Parathyroid adenoma (tissue), 2 donors: Measurements from ENCODE around the gene DHRSX.

ENCODE experiments used
- H2AFZ ChIP-seq: fragments of 300-600 bp; sonication (generic); one replicate; pipeline ENCODE4 v1.7.0; 2017; ENCODE audit warnings: antibody characterized with exemption, mild to moderate bottlenecking
- H3K27ac ChIP-seq: fragments of 300-600 bp; sonication (generic); one replicate; pipeline ENCODE4 v1.7.0; 2017
- H3K27me3 ChIP-seq: fragments of 300-600 bp; sonication (generic); one replicate; pipeline ENCODE4 v1.7.0; 2017; ENCODE audit warnings: low read length; ENCODE audit not compliant: control insufficient read depth, insufficient read depth
- H3K36me3 ChIP-seq: fragments of 300-600 bp; sonication (generic); one replicate; pipeline ENCODE4 v1.7.0; 2017; ENCODE audit warnings: low read length; ENCODE audit not compliant: control insufficient read depth, insufficient read depth
- H3K4me1 ChIP-seq: fragments of 300-600 bp; sonication (generic); one replicate; pipeline ENCODE4 v1.7.0; 2017; ENCODE audit warnings: control low read depth
- H3K4me2 ChIP-seq: fragments of 300-600 bp; sonication (generic); one replicate; pipeline ENCODE4 v1.7.0; 2017; ENCODE audit warnings: low read length
- H3K4me3 ChIP-seq: fragments of 300-600 bp; sonication (generic); one replicate; pipeline ENCODE4 v1.7.0; 2017; ENCODE audit warnings: low read depth, low read length
- H3K79me2 ChIP-seq: fragments of 300-600 bp; sonication (generic); one replicate; pipeline ENCODE4 v1.7.0; 2017; ENCODE audit warnings: control low read depth
- H3K9ac ChIP-seq: fragments of 300-600 bp; sonication (generic); one replicate; pipeline ENCODE4 v1.7.0; 2017; ENCODE audit warnings: mild to moderate bottlenecking
- H3K9me3 ChIP-seq: fragments of 300-600 bp; sonication (generic); one replicate; pipeline ENCODE4 v1.7.0; 2017; ENCODE audit warnings: low read length; ENCODE audit not compliant: control insufficient read depth
- TF ChIP-seq, protein P1 (sequence below): fragments of 300-600 bp; sonication (generic); IDR thresholded peaks from one replicate; pipeline ENCODE4 v1.7.0; 2017; ENCODE audit warnings: antibody characterized with exemption, mild to moderate bottlenecking
- donor health status: primary hyperparathyroidism.

The DHRSX gene

DNA sequence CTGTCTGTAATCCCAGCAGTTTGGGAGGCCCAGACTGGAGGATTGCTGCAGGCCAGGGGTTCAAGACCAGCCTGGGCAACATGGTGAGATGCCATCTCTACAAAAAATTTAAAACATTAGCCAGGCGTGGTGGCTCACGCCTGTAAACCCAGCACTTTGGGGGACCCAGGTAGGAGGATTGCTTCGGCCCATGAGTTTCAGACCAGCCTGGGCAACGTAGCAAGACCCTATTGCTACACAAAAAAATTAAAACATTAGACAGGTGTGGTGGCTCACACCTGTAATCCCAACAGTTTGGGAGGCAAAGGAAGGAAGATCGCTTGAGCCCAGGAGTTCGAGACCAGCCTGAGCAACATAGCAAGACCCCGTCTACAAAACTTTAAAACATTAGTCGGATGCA, 1.3 kb downstream of the DHRSX start:
- no peak overlapping the region for H3K9ac ChIP-seq
- H3K9me3 ChIP-seq = no peaks in the 10 kb centered on the region
- TF ChIP-seq, protein P1, sequence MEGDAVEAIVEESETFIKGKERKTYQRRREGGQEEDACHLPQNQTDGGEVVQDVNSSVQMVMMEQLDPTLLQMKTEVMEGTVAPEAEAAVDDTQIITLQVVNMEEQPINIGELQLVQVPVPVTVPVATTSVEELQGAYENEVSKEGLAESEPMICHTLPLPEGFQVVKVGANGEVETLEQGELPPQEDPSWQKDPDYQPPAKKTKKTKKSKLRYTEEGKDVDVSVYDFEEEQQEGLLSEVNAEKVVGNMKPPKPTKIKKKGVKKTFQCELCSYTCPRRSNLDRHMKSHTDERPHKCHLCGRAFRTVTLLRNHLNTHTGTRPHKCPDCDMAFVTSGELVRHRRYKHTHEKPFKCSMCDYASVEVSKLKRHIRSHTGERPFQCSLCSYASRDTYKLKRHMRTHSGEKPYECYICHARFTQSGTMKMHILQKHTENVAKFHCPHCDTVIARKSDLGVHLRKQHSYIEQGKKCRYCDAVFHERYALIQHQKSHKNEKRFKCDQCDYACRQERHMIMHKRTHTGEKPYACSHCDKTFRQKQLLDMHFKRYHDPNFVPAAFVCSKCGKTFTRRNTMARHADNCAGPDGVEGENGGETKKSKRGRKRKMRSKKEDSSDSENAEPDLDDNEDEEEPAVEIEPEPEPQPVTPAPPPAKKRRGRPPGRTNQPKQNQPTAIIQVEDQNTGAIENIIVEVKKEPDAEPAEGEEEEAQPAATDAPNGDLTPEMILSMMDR = no peak
- peak overlapping the region; percentile 64 for H3K4me2 ChIP-seq
- peak overlapping the region; percentile 82 for H3K27ac ChIP-seq
- H3K36me3 ChIP-seq = no peaks in the 10 kb centered on the region
- H3K79me2 ChIP-seq = no peaks in the 10 kb centered on the region
- peak overlapping the region; percentile 86 for H2AFZ ChIP-seq
- H3K4me3 ChIP-seq = no peak overlapping the region
- no peaks in the 10 kb centered on the region for H3K4me1 ChIP-seq
- no peaks in the 10 kb centered on the region for H3K27me3 ChIP-seq

DNA sequence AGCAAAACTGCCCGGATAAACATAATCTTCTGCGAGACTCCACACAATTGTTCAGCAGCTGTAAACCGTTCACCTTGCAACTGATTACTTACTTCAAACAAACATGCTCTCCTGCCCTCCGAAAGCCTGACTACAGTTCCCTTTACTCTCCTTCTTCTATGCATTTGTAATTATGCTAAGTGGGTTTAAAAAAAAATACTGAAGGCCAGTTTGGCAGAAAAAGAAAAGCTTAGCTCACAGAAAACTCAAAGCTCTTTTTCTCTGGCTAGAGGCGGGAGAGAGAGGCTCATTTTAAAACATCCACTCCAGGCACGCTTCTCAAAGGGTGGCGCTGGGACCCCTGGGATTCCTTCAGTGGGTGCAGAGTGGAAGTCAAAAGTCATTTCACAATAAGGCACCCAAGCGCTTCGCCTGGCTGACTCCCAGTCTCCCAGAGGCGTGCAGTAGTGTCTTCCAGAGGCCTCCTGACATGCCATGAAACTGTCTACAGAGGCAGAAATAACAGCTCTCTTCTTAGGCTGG, 1.9 kb downstream of the DHRSX start:
- Histone ChIP-seq H3K9me3 (no peaks in the 10 kb centered on the region), H3K36me3 (no peaks in the 10 kb centered on the region), H3K27ac (peak overlapping the region; percentile 82), H3K4me3 (no peak overlapping the region), H3K27me3 (no peaks in the 10 kb centered on the region), H3K4me2 (peak overlapping the region; percentile 64), H2AFZ (no peak overlapping the region), H3K79me2 (no peaks in the 10 kb centered on the region), H3K9ac (no peak overlapping the region), H3K4me1 (no peaks in the 10 kb centered on the region)
- TF ChIP-seq, protein P1 = no peak

DNA sequence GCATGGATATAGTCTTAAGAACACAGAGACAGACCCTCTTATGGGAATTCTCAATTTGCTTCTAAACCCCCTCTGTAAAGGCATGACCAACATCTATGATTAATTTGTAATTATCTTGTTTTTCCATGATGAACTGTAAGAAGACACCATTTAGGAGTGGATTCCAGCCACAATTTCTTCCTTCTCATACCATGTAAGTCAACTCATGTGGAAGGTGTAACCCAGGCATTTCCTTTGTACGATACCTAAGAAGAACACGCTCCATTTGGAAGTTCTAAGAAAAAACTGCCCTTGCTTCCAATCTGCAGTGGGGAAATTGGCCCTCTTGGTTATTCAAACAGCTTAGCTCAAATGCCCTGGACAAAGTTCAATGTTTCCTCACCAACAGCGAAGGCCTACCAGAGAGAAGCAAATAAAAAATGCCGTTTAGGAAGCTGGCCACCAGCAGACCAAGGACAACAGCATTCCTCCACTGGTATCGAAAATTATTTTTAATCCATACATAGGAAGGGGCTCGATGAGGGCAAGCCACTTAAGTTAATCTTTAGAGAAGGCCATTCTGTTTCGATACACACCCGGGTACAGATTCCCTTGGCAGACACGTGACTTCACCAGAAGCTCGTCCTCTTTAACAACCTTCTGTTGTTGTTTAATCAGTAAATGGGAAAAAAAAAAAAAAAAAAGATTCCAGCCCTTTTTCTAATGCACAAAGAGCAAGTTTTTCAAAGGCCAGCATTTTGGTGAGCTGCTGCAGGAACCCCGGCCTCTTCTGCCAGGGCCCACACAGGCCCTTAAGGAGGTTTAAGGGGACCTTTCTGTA, 2.6 kb downstream of the DHRSX start:
- Histone ChIP-seq H3K27ac (peak overlapping the region; percentile 82), H3K9me3 (no peaks in the 10 kb centered on the region), H3K9ac (no peak overlapping the region), H3K4me1 (no peaks in the 10 kb centered on the region), H3K36me3 (no peaks in the 10 kb centered on the region), H3K27me3 (no peaks in the 10 kb centered on the region), H3K79me2 (no peaks in the 10 kb centered on the region), H3K4me2 (peak overlapping the region; percentile 64), H3K4me3 (no peak overlapping the region), H2AFZ (no peak overlapping the region)
- TF ChIP-seq, protein P1 = no peak

DNA sequence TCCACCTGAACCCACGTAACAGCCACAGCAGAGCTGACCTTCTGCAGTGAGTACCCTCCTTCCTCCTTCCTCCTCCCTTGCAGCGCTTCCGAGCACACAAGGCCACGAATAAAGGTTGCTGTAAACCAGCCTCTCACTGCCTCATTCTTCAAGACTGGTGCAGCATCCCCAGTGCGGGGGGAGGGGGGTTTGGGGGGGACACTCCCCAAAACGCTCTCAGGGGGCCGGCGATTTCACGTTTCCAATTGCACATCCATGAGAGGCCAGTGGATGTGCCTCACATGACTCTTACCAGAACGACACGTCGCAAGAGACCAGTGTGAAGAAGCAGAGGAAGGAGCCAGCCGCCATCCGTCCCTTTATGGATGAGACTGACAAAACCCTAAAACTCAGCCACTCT, 5.2 kb downstream of the DHRSX start:
- TF ChIP-seq, protein P1 = no peak
- Histone ChIP-seq H3K27ac (no peak overlapping the region), H3K4me2 (no peak overlapping the region), H3K4me3 (no peak overlapping the region), H3K9me3 (no peaks in the 10 kb centered on the region), H3K36me3 (no peaks in the 10 kb centered on the region), H3K4me1 (no peaks in the 10 kb centered on the region), H3K27me3 (no peaks in the 10 kb centered on the region), H2AFZ (no peak overlapping the region), H3K79me2 (no peaks in the 10 kb centered on the region), H3K9ac (no peak overlapping the region)
